Measurements from ENCODE around the gene RAPGEF2. TPM values are rescaled to one million over a fixed set of nuclear protein-coding genes. Genes with fewer than 3 reads are reported as not detected.

RAPGEF2 gene
- total and polyA plus RNA-seq, 2 donors (not counting 3 experiments of a cell fraction or from before 2014, with no cell fraction given): 28.7 to 55.2 TPM

DNA sequence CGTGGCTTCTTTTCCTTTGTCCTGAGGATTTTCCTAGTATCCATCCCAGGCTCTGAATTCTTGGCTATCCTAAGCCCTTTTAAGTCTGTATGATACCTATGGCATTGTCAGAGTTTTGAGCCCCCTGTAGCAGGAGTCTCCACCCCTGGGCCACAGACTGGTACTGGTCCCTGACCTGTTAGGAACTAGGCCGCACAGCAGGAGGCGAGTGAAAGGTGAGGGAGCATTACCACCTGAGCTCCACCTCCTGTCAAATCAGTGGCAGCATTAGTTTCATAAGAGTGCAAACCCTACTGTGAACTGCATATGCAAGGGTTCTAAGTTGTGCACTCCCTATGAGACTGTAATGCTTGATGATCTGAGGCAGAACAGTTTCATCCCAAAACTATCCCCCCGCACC, 216.1 kb downstream of the RAPGEF2 start:
- no peaks in the 10 kb centered on the region for H3K9me3 ChIP-seq (replicated peaks; ENCODE audit: control insufficient read depth, insufficient read depth, low read length)
- no peaks in the 10 kb centered on the region for H3K4me1 ChIP-seq (ENCODE audit: control insufficient read depth, extremely low read depth, insufficient read depth, low read length)
- TF ChIP-seq CTCF (IDR thresholded peaks at IDR 0.05; ENCODE audit: extremely low read depth in 1 of 2, insufficient read depth in 1 of 2, low read depth in 1 of 2, low read length in 2 of 2) (no peak), POLR2A (IDR thresholded peaks at IDR 0.05; ENCODE audit: low read depth, low read length) (no peak), JUN (IDR thresholded peaks at IDR 0.05; ENCODE audit: borderline replicate concordance, insufficient read depth, insufficient read length, low read depth) (no peak), FOS (IDR thresholded peaks at IDR 0.05; ENCODE audit: borderline replicate concordance, insufficient read depth, low read length) (no peak), EZH2 (IDR thresholded peaks at IDR 0.05; ENCODE audit: borderline replicate concordance, low read depth, low read length, severe bottlenecking) (no peak), GATA2 (IDR thresholded peaks at IDR 0.05; ENCODE audit: insufficient read depth, insufficient read length, low read depth, low read length) (no peak), POLR2AphosphoS5 (IDR thresholded peaks at IDR 0.05; ENCODE audit: insufficient read depth, low read depth, low read length) (no peak), MYC (IDR thresholded peaks at IDR 0.05; ENCODE audit: low read depth, low read length) (no peak), MAX (IDR thresholded peaks at IDR 0.05; ENCODE audit: insufficient read depth, insufficient read length) (no peak)
- H3K27ac ChIP-seq (ENCODE audit: insufficient read depth, low read depth, low read length): no peak overlapping the region
- FAIRE-seq (no peak), DNase-seq (ENCODE audit: low read depth, low spot score) (no peak)
- H4K20me1 ChIP-seq (replicated peaks; ENCODE audit: control insufficient read depth, extremely low read depth, insufficient read depth, low read length): no peaks in the 10 kb centered on the region
- H3K4me2 ChIP-seq (ENCODE audit: insufficient read depth, low read length): no peak overlapping the region
- BruUV-seq (replicated peaks): no TSS peak
- no peak overlapping the region for H2AFZ ChIP-seq (ENCODE audit: low read depth, low read length)
- H3K9me1 ChIP-seq (replicated peaks; ENCODE audit: control insufficient read depth, extremely low read depth, insufficient read depth, low read length): no peaks in the 10 kb centered on the region
- H3K4me3 ChIP-seq (replicated peaks in 1 of 3; ENCODE audit: insufficient read depth in 1 of 3, low read depth in 1 of 3, low read length in 3 of 3): no peak overlapping the region
- CTCF ChIA-PET: interaction anchor here (1.1 to 2.1 kb wide), 2 partner anchors 10 kb away, joined by 3 to 7 read pairs; no protein-coding TSS in a partner anchor
- H3K27me3 ChIP-seq (ENCODE audit: control insufficient read depth in 2 of 2, insufficient read depth in 2 of 2, low read length in 2 of 2): no peaks in the 10 kb centered on the region
- dilution Hi-C loops (cut with MboI; ENCODE audit: extremely low pct_ligation_motif_present, low sequenced_read_pairs) (no loop called here), intact Hi-C loops (cut with micrococcal nuclease) (loop anchor here (5.0 kb wide), 1 partner anchor 117 kb away; no protein-coding TSS in a partner anchor)
- H3K9ac ChIP-seq (replicated peaks; ENCODE audit: extremely low read depth, insufficient read depth, low read length): no peak overlapping the region
- H3K79me2 ChIP-seq (ENCODE audit: control insufficient read depth, insufficient read depth, low read length): no peaks in the 10 kb centered on the region
- H3K36me3 ChIP-seq (ENCODE audit: control insufficient read depth in 2 of 2, extremely low read depth in 1 of 2, insufficient read depth in 2 of 2, low read length in 2 of 2): peaks cover 0 to 4% of the 10 kb centered on the region in 2 experiments
- POLR2A ChIA-PET: no interaction called here
